Stimulated activated CD4-positive, alpha-beta T cell treated with anti-CD3 and anti-CD28 coated beads, Interleukin-15, amount 100 ng/mL, for 24 hours (primary cell): ENCODE measurements around the gene ABCF2.

ENCODE experiments used
- DNase-seq: peaks from one replicate; pipeline ENCODE4 v3.0.0-alpha.2; 2020

ABCF2 gene

GRCh38 chr7:151226875-151227782 is at the start of gene ABCF2:
Gene ABCF2 (minus strand): TSS chr7:151227205. CDS start chr7:151226458, 747 bp downstream.
- DNase-seq = peak; percentile 99

GRCh38 chr7:151275813-151276577 is 49.0 kb upstream of the ABCF2 start:
- peak; percentile 13 for DNase-seq

GRCh38 chr7:151274936-151275812 is 48.2 kb upstream of the ABCF2 start:
- no peak for DNase-seq

GRCh38 chr7:151274396-151274795 is 47.4 kb upstream of the ABCF2 start:
- no peak for DNase-seq

- DNase-seq = no peak
Observed at GRCh38 chr7:151273651-151274390, 46.8 kb upstream of the ABCF2 start.

- no peak for DNase-seq
Observed at GRCh38 chr7:151272877-151273276, 45.9 kb upstream of the ABCF2 start.

- no peak for DNase-seq
Observed at GRCh38 chr7:151272405-151272804, 45.4 kb upstream of the ABCF2 start.

- DNase-seq = no peak
Observed at GRCh38 chr7:151271699-151272355, 44.8 kb upstream of the ABCF2 start.

- DNase-seq = no peak
Observed at GRCh38 chr7:151269511-151269910, 42.5 kb upstream of the ABCF2 start.

- no peak for DNase-seq
Observed at GRCh38 chr7:151265351-151265931, 38.4 kb upstream of the ABCF2 start.

- DNase-seq = no peak
Observed at GRCh38 chr7:151264615-151265014, 37.6 kb upstream of the ABCF2 start.

GRCh38 chr7:151261529-151261928 is 34.5 kb upstream of the ABCF2 start:
- no peak for DNase-seq

GRCh38 chr7:151260883-151261282 is 33.9 kb upstream of the ABCF2 start:
- no peak for DNase-seq

- DNase-seq = no peak
Observed at GRCh38 chr7:151260471-151260870, 33.5 kb upstream of the ABCF2 start.

GRCh38 chr7:151257990-151258389 is 31.0 kb upstream of the ABCF2 start:
- DNase-seq = no peak

GRCh38 chr7:151256410-151257045 is 29.5 kb upstream of the ABCF2 start:
- DNase-seq = no peak

- DNase-seq = no peak
Observed at GRCh38 chr7:151255390-151255789, 28.4 kb upstream of the ABCF2 start.

GRCh38 chr7:151254851-151255250 is 27.8 kb upstream of the ABCF2 start:
- no peak for DNase-seq

- DNase-seq = no peak
Observed at GRCh38 chr7:151254316-151254715, 27.3 kb upstream of the ABCF2 start.

- DNase-seq = no peak
Observed at GRCh38 chr7:151252961-151253711, 26.1 kb upstream of the ABCF2 start.
